Measurements from ENCODE around the gene ELAVL3. TPM values are rescaled to one million over a fixed set of nuclear protein-coding genes. Genes with fewer than 3 reads are reported as not detected.
A peak's percentile ranks its signal among the peaks of the same experiment; 100 is the strongest.

ELAVL3 gene
- total RNA-seq, 1 donor from 2014 or later = not detected

DNA sequence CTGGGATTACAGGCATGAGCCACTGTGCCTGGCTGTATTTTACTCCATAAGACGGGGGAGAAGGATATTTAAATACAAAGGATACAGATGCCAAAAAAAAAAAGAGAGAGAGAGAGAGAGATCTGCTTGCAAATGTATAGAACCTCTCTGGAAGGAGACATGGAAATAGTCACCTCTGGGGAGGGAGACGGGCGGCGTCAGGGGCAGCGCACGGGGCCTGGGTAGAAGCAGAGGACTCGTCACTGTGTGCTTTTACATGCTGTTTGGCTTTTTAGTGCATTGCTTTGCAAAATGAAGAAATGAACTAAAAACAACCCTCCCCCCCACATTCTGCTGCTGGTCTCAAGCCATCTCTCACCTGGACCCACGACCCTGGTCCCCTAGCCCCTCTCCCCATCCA is 29.6 kb upstream of the ELAVL3 start:
- no peak for TF ChIP-seq CTCF (IDR thresholded peaks at IDR 0.05; ENCODE audit: insufficient read depth, low read length, poor library complexity, severe bottlenecking)
- H3K4me3 ChIP-seq (ENCODE audit: low read depth, low read length) = no peak overlapping the region

GRCh38 chr19:11507370-11508078 is 26.7 kb upstream of the ELAVL3 start:
- Histone ChIP-seq H3K27me3 (ENCODE audit: control insufficient read depth, insufficient read depth, low read length) (no peaks in the 10 kb centered on the region), H3K4me3 (ENCODE audit: low read depth, low read length) (no peak overlapping the region), H3K36me3 (ENCODE audit: control insufficient read depth, insufficient read depth, low read length) (no peaks in the 10 kb centered on the region)
- TF ChIP-seq CTCF (IDR thresholded peaks at IDR 0.05; ENCODE audit: insufficient read depth, low read length, poor library complexity, severe bottlenecking) = no peak
- DNase-seq (ENCODE audit: low read depth) = no peak

More for the DNA sequence above, 29.6 kb upstream of the ELAVL3 start:
- no peak for DNase-seq (ENCODE audit: low read depth)
- H3K27me3 ChIP-seq (ENCODE audit: control insufficient read depth, insufficient read depth, low read length) = no peaks in the 10 kb centered on the region
- no peaks in the 10 kb centered on the region for H3K36me3 ChIP-seq (ENCODE audit: control insufficient read depth, insufficient read depth, low read length)

DNA sequence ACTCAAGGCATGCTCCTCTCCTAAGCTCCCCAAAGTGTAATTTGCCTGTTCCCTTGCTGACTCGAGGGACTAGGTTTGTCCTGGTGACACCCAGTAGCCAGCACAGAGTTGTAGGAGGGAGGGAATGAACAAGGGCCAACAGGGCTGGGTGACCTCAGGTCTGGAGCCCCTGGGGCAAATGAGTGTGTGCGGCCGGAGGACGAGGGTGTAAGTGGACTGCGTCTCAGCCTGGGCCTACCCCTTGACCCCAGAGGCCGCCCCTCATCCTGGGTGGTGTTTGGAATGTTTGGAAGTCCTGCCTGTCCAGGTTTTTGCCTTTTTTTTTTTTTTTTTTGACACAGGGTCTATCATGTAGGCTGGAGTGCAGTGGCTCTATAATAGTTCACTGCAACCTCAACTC is 26.1 kb upstream of the ELAVL3 start:
- Histone ChIP-seq H3K27me3 (ENCODE audit: control insufficient read depth, insufficient read depth, low read length) (no peaks in the 10 kb centered on the region), H3K4me3 (ENCODE audit: low read depth, low read length) (no peak overlapping the region), H3K36me3 (ENCODE audit: control insufficient read depth, insufficient read depth, low read length) (no peaks in the 10 kb centered on the region)
- TF ChIP-seq CTCF (IDR thresholded peaks at IDR 0.05; ENCODE audit: insufficient read depth, low read length, poor library complexity, severe bottlenecking) = no peak
- DNase-seq (ENCODE audit: low read depth) = no peak

DNA sequence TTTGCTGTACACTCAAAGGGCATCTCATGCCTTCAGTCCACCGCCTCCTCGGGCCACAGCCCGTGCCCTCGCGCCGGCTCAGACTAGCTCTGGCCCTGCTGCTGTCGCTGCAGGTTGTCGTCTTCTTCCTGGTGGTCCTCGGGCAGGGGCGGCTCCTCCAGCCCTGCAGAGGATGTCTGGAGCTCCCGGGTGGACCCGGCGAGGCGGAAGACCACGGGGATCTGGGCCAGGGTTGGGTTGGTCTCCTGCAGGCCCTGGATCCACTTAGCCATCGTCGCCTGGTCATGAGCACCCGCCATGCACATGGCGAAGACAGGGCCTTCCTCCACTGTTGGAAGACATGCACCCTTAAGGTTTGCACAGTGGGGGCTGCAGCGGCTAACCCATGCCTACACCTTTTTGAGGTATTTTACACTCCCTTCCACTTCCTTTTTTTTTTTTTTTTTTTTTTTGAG is 25.3 kb upstream of the ELAVL3 start:
- Histone ChIP-seq H3K27me3 (ENCODE audit: control insufficient read depth, insufficient read depth, low read length) (no peaks in the 10 kb centered on the region), H3K36me3 (ENCODE audit: control insufficient read depth, insufficient read depth, low read length) (no peaks in the 10 kb centered on the region), H3K4me3 (ENCODE audit: low read depth, low read length) (peak overlapping the region; percentile 82)
- no peak for DNase-seq (ENCODE audit: low read depth)
- no peak for TF ChIP-seq CTCF (IDR thresholded peaks at IDR 0.05; ENCODE audit: insufficient read depth, low read length, poor library complexity, severe bottlenecking)

- no peaks in the 10 kb centered on the region for H3K27me3 ChIP-seq (ENCODE audit: control insufficient read depth, insufficient read depth, low read length)
- H3K36me3 ChIP-seq (ENCODE audit: control insufficient read depth, insufficient read depth, low read length) = no peaks in the 10 kb centered on the region
- TF ChIP-seq CTCF (IDR thresholded peaks at IDR 0.05; ENCODE audit: insufficient read depth, low read length, poor library complexity, severe bottlenecking) = no peak
- DNase-seq (ENCODE audit: low read depth) = no peak
- H3K4me3 ChIP-seq (ENCODE audit: low read depth, low read length) = peak within 1 kb of the TSS; percentile 82
Measured at GRCh38 chr19:11505504-11506100, 24.8 kb upstream of the ELAVL3 start, which contains the start of gene ZNF653. Gene ZNF653, minus strand, starts transcription at chr19:11505839. Its CDS starts 53 bp downstream, at chr19:11505786.
